ENCODE data around the gene SRGAP2C.
"Not testable (repeated sequence)": the region's sequence is repeated elsewhere in the genome, so short reads cannot be mapped to it uniquely, and the experiment has no call there.

GRCh38 chr1:121210778-121211177 lies 26.0 kb downstream of the SRGAP2C start:
- TF ChIP-seq CTCF (IDR thresholded peaks at IDR 0.05); ZNF263 (CRISPR knock-in tag; IDR thresholded peaks at IDR 0.05; ENCODE audit: low read depth); ZNF416 (CRISPR knock-in tag; IDR thresholded peaks at IDR 0.05); ZNF121 (CRISPR knock-in tag; IDR thresholded peaks at IDR 0.05); CBFB (CRISPR knock-in tag; IDR thresholded peaks at IDR 0.05; ENCODE audit: low read depth): not testable (repeated sequence)
- TF ChIP-seq, protein P1, sequence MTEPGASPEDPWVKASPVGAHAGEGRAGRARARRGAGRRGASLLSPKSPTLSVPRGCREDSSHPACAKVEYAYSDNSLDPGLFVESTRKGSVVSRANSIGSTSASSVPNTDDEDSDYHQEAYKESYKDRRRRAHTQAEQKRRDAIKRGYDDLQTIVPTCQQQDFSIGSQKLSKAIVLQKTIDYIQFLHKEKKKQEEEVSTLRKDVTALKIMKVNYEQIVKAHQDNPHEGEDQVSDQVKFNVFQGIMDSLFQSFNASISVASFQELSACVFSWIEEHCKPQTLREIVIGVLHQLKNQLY (CRISPR knock-in tag; IDR thresholded peaks at IDR 0.05) = not testable (repeated sequence)

All from WTC11 (cell line).